Upper lobe of left lung (tissue), 6 donors: ENCODE data around the gene TEX22. TPM values are rescaled to one million over a fixed set of nuclear protein-coding genes. Genes with fewer than 3 reads are reported as not detected.
"Not testable (repeated sequence)": the region's sequence is repeated elsewhere in the genome, so short reads cannot be mapped to it uniquely, and the experiment has no call there.

ENCODE experiments used
- ATAC-seq, 2 donors: fragments of 200-7000 bp; cut with Tn5 transposase; one replicate each; pipeline ENCODE4 v1.9.1; 2022; ENCODE audit warnings: mild to moderate bottlenecking in 2 of 2, moderate library complexity in 2 of 2; ENCODE audit not compliant: low FRiP score in 2 of 2
- DNase-seq, 2 donors: peaks; one replicate each; pipeline ENCODE4 v3.0.0-alpha.2; 2019 to 2020
- H3K27ac ChIP-seq, 4 donors: fragments of 200-600 bp; sonication (generic); one replicate each; pipeline ENCODE4 v1.5.1; 2016 to 2019
- H3K27me3 ChIP-seq, 4 donors: fragments of 200-600 bp; sonication (generic); one replicate each; pipeline ENCODE4 v1.5.1; 2017 to 2019
- H3K36me3 ChIP-seq, 4 donors: fragments of 200-600 bp; sonication (generic); one replicate each; pipeline ENCODE4 v1.5.1; 2016 to 2019
- H3K4me1 ChIP-seq, 4 donors: fragments of 200-600 bp; sonication (generic); one replicate each; pipeline ENCODE4 v1.5.1; 2018 to 2019
- H3K4me3 ChIP-seq, 4 donors: fragments of 200-600 bp; sonication (generic); one replicate each; pipeline ENCODE4 v1.5.1; 2017 to 2019; ENCODE audit warnings: mild to moderate bottlenecking in 2 of 4, moderate library complexity in 1 of 4
- H3K9me3 ChIP-seq, 4 donors: fragments of 200-600 bp; sonication (generic); one replicate each; pipeline ENCODE4 v1.5.1; 2018 to 2019
- CTCF ChIP-seq, 6 experiments: fragments of 450-650 bp in 4 of 6; fragments of 200-600 bp in 2 of 6; sonication (generic) in 2 of 6; IDR thresholded peaks; one replicate each; pipeline ENCODE4 v1.5.1; 2016 to 2019; ENCODE audit warnings: antibody characterized with exemption in 6 of 6
- EP300 ChIP-seq, 4 donors: sonication (generic); formaldehyde crosslinking; IDR thresholded peaks; one replicate each; pipeline ENCODE4 v1.5.1; 2017; ENCODE audit warnings: antibody characterized with exemption in 4 of 4, control low read depth in 2 of 4
- POLR2A ChIP-seq, 4 donors: fragments of 450-650 bp; IDR thresholded peaks; one replicate each; pipeline ENCODE4 v1.5.1; 2016 to 2017; ENCODE audit warnings: antibody characterized with exemption in 4 of 4, mild to moderate bottlenecking in 2 of 4
- POLR2AphosphoS5 ChIP-seq, 2 donors: sonication (generic); formaldehyde crosslinking; IDR thresholded peaks; one replicate each; pipeline ENCODE4 v1.5.1; 2017; ENCODE audit warnings: antibody characterized with exemption in 2 of 2
- WGBS, 2 donors: methylation state at CpG; one replicate each; pipeline ENCODE4 v1.1.5; 2017 to 2018; 5-methylcytosine and 5-hydroxymethylcytosine counted together
- total RNA-seq, 6 donors: library from RNA; depleted of rRNA in 4 of 6; stranded (reverse); fragments of >200 nt in 4 of 6; gene quantifications; one replicate each; pipeline versions ENCODE4 v1.1.0 to v1.2.1, GENCODE V29; 2016 to 2021
- donor health status: DM: no; HTN: no; CAD: no; lungs with moderate emphysema.
- donor health status: DM: no; HTN: yes; CAD: no; lungs with severe emphysema.

Gene TEX22
- total RNA-seq, 6 donors from 2014 or later, result 1.2 to 2.1 (median 1.9) TPM; not detected in 3

GRCh38 chr14:105358140-105358846 lies 40.0 kb upstream of the TEX22 start:
- Histone ChIP-seq H3K9me3 (no peaks in the 10 kb centered on the region), H3K4me1 (no peaks in the 10 kb centered on the region), H3K27ac (no peak overlapping the region), H3K36me3 (peaks cover 4 to 38% (median 30%) of the 10 kb centered on the region in 4 donors), H3K27me3 (no peaks in the 10 kb centered on the region), H3K4me3 (no peak overlapping the region)
- WGBS, 2 donors, result 94 to 97% methylated on average over 13 to 25 of the region's 25 CpGs
- ATAC-seq, result peak; percentile 20 to 23
- TF ChIP-seq POLR2A (IDR thresholded peaks at IDR 0.05), result no peak
- no peak for TF ChIP-seq EP300 (IDR thresholded peaks at IDR 0.05)
- TF ChIP-seq POLR2AphosphoS5 (IDR thresholded peaks at IDR 0.05), result no peak
- TF ChIP-seq CTCF (IDR thresholded peaks at IDR 0.05), result no peak
- DNase-seq, result peak in 1 of 2 donors; percentile 74

- H3K4me1 ChIP-seq, result peaks cover 0 to 3% (median 0%) of the 10 kb centered on the region in 4 donors
- ATAC-seq (no peak), DNase-seq (peak in 1 of 2 donors; percentile 52)
- no peak for TF ChIP-seq CTCF (IDR thresholded peaks at IDR 0.05)
- TF ChIP-seq POLR2AphosphoS5 (IDR thresholded peaks at IDR 0.05), result no peak
- no peak for TF ChIP-seq EP300 (IDR thresholded peaks at IDR 0.05)
- TF ChIP-seq POLR2A (IDR thresholded peaks at IDR 0.05), result no peak
- H3K9me3 ChIP-seq, result no peaks in the 10 kb centered on the region
- peaks cover 4 to 36% (median 29%) of the 10 kb centered on the region in 4 donors for H3K36me3 ChIP-seq
- WGBS, 2 donors, result 93 to 96% methylated on average over 16 of the region's 16 CpGs
- no peak overlapping the region for H3K4me3 ChIP-seq
- H3K27ac ChIP-seq, result no peak overlapping the region
- H3K27me3 ChIP-seq, result no peaks in the 10 kb centered on the region
Measured at GRCh38 chr14:105358943-105359342, 39.4 kb upstream of the TEX22 start.

- H3K27ac ChIP-seq, H3K4me3 ChIP-seq, H3K27me3 ChIP-seq, DNase-seq, ATAC-seq, H3K9me3 ChIP-seq: not testable (repeated sequence)
- H3K36me3 ChIP-seq, result peaks cover 0 to 18% (median 11%) of the 10 kb centered on the region in 4 donors
- peaks cover 0 to 14% (median 2%) of the 10 kb centered on the region in 4 donors for H3K4me1 ChIP-seq
- 88 to 95% methylated on average over 10 of the region's 10 CpGs for WGBS, 2 donors
Measured at GRCh38 chr14:105361412-105361811, 36.9 kb upstream of the TEX22 start.

- peak in 1 of 2 donors; percentile 67 for ATAC-seq
- Histone ChIP-seq H3K9me3 (no peaks in the 10 kb centered on the region), H3K27ac (no peak overlapping the region), H3K4me1 (peaks cover 0 to 14% (median 2%) of the 10 kb centered on the region in 4 donors), H3K4me3 (peak overlapping the region in 3 of 4 donors; percentile 2 to 21 (median 13)), H3K27me3 (no peaks in the 10 kb centered on the region), H3K36me3 (peaks cover 0 to 33% (median 26%) of the 10 kb centered on the region in 4 donors)
- WGBS, 2 donors, result 14 to 38% methylated on average over 17 to 42 of the region's 58 CpGs
- TF ChIP-seq EP300 (IDR thresholded peaks at IDR 0.05) (no peak), POLR2AphosphoS5 (IDR thresholded peaks at IDR 0.05) (no peak), CTCF (IDR thresholded peaks at IDR 0.05) (no peak), POLR2A (IDR thresholded peaks at IDR 0.05) (no peak)
- DNase-seq, result peak in 1 of 2 donors; percentile 88
Measured at GRCh38 chr14:105363847-105364708, 34.3 kb upstream of the TEX22 start.

- Histone ChIP-seq H3K9me3 (no peaks in the 10 kb centered on the region), H3K27me3 (no peaks in the 10 kb centered on the region), H3K4me1 (peaks cover 0 to 14% (median 2%) of the 10 kb centered on the region in 4 donors), H3K27ac (no peak overlapping the region), H3K4me3 (no peak overlapping the region), H3K36me3 (peaks cover 0 to 42% (median 30%) of the 10 kb centered on the region in 4 donors)
- no peak for TF ChIP-seq EP300 (IDR thresholded peaks at IDR 0.05)
- TF ChIP-seq POLR2AphosphoS5 (IDR thresholded peaks at IDR 0.05), result no peak
- TF ChIP-seq POLR2A (IDR thresholded peaks at IDR 0.05), result no peak
- TF ChIP-seq CTCF (IDR thresholded peaks at IDR 0.05), result no peak
- 80 to 98% methylated on average over 1 to 11 of the region's 11 CpGs for WGBS, 2 donors
- ATAC-seq, result peak in 1 of 2 donors; percentile 30
- peak in 1 of 2 donors; percentile 49 for DNase-seq
Measured at GRCh38 chr14:105365101-105365500, 33.2 kb upstream of the TEX22 start.
